Measurements from ENCODE around the gene OR10G8.

DNA sequence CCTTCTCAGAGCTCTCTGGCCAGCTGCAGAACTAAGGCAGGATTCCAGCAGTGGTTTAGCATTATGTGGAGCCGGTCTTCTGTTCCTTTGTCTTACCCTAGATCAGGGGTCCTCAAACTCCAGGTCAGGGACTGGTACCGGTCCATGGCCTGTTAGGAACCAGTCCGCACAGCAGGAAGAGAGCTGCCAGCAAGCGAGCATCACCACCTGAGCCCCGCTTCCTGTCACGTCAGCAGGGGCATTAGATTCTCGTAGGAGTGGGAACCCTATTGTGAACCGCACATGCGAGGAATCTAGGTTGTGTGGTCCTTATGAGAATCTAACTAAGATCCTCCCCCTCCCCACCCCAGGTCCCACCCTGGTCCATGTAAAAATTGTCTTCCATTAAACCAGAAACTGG lies 13.0 kb downstream of the OR10G8 start:
- no peak for TF ChIP-seq CTCF (tag by site-specific recombination; IDR thresholded peaks at IDR 0.05)
- TF ChIP-seq ZNF169 (tag by site-specific recombination; IDR thresholded peaks at IDR 0.05) = no peak
- TF ChIP-seq PATZ1 (tag by site-specific recombination; IDR thresholded peaks at IDR 0.05) = no peak
- TF ChIP-seq ZNF658 (tag by site-specific recombination; IDR thresholded peaks at IDR 0.05) = no peak
- TF ChIP-seq ZNF121 (tag by site-specific recombination; IDR thresholded peaks at IDR 0.05) = no peak
- TF ChIP-seq, protein P1, sequence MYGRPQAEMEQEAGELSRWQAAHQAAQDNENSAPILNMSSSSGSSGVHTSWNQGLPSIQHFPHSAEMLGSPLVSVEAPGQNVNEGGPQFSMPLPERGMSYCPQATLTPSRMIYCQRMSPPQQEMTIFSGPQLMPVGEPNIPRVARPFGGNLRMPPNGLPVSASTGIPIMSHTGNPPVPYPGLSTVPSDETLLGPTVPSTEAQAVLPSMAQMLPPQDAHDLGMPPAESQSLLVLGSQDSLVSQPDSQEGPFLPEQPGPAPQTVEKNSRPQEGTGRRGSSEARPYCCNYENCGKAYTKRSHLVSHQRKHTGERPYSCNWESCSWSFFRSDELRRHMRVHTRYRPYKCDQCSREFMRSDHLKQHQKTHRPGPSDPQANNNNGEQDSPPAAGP (tag by site-specific recombination; IDR thresholded peaks at IDR 0.05) = no peak
- no peak for TF ChIP-seq TRIM28 (IDR thresholded peaks at IDR 0.05; ENCODE audit: borderline replicate concordance, low read length)

Measured in HEK293 (cell line).